IMR-90 (cell line): ENCODE data around the gene DSCAM. TPM values are rescaled to one million over a fixed set of nuclear protein-coding genes. Genes with fewer than 3 reads are reported as not detected.

ENCODE experiments used
- ATAC-seq: fragments of 200-7000 bp; cut with Tn5 transposase; 2 replicates; pipeline ENCODE4 v1.9.1; 2020; ENCODE audit warnings: low read depth, mild to moderate bottlenecking, moderate library complexity
- BruUV-seq: library from RNA; stranded (reverse); fragments of 400-500 nt; replicated peaks from 2 replicates; lab custom pipeline; 2021; lab: Mats Ljungman, UMichigan
- CTCF ChIA-PET: fragments of 300-600 bp; formaldehyde crosslinking; extraction: SDS; loops from one replicate; lab custom pipeline; 2021; ENCODE audit warnings: antibody characterized with exemption; lab: Yijun Ruan, JAX
- POLR2A ChIA-PET: fragments of 300-600 bp; sonication (Branson Sonifier 250); formaldehyde crosslinking; loops from one replicate; lab custom pipeline; 2022; ENCODE audit warnings: antibody characterized with exemption; ENCODE audit not compliant: unreplicated experiment; lab: Charles Lee
- DNase-seq: peaks from one replicate; pipeline ENCODE4 v3.0.0; 2013
- H2AFZ ChIP-seq: replicated peaks from 2 replicates; pipeline ENCODE3; 2013; ENCODE audit warnings: low read length, mild to moderate bottlenecking; ENCODE audit not compliant: poor library complexity
- H2AK5ac ChIP-seq: 2 replicates; pipeline ENCODE4 v1.6.1; 2013; ENCODE audit warnings: low read depth, low read length, inconsistent platforms
- H2AK9ac ChIP-seq: replicated peaks from 2 replicates; pipeline ENCODE3; 2013; ENCODE audit warnings: mild to moderate bottlenecking, low read depth, low read length, moderate library complexity; ENCODE audit not compliant: poor library complexity
- H2BK120ac ChIP-seq: 2 replicates; pipeline ENCODE4 v1.6.1; 2013; ENCODE audit warnings: low read depth, low read length, inconsistent platforms
- H2BK15ac ChIP-seq: 3 replicates; pipeline ENCODE4 v1.6.1; 2013; ENCODE audit warnings: low read depth, low read length, inconsistent platforms
- H2BK20ac ChIP-seq: 2 replicates; pipeline ENCODE4 v1.6.1; 2013; ENCODE audit warnings: low read depth, mild to moderate bottlenecking, inconsistent platforms, low read length, moderate library complexity
- H2BK5ac ChIP-seq: 2 replicates; pipeline ENCODE4 v1.6.1; 2013; ENCODE audit warnings: mild to moderate bottlenecking, low read depth, low read length, inconsistent platforms; ENCODE audit not compliant: poor library complexity, severe bottlenecking
- H3K14ac ChIP-seq: replicated peaks from 2 replicates; pipeline ENCODE4 v1.6.1; 2013; ENCODE audit warnings: low read depth, low read length, inconsistent platforms
- H3K18ac ChIP-seq: 2 replicates; pipeline ENCODE4 v1.6.1; 2013; ENCODE audit warnings: low read depth, low read length, control low read depth
- H3K23ac ChIP-seq: 2 replicates; pipeline ENCODE4 v1.6.1; 2013; ENCODE audit warnings: low read depth, low read length, inconsistent platforms
- H3K27ac ChIP-seq: 2 replicates; pipeline ENCODE4 v1.5.1; 2013; ENCODE audit warnings: mild to moderate bottlenecking, control low read depth, low read length; ENCODE audit not compliant: insufficient read depth
- H3K27me3 ChIP-seq: 2 replicates; pipeline ENCODE4 v1.6.1; 2013; ENCODE audit warnings: low read length; ENCODE audit not compliant: control insufficient read depth, insufficient read depth
- H3K36me3 ChIP-seq: 2 replicates; pipeline ENCODE4 v1.6.1; 2013; ENCODE audit warnings: low read length, mixed read lengths; ENCODE audit not compliant: control insufficient read depth, insufficient read depth
- H3K4ac ChIP-seq: 2 replicates; pipeline ENCODE4 v1.6.1; 2013; ENCODE audit warnings: low read depth, low read length, inconsistent platforms
- H3K4me1 ChIP-seq: 2 replicates; pipeline ENCODE4 v1.6.1; 2013; ENCODE audit warnings: low read length, mixed read lengths; ENCODE audit not compliant: control insufficient read depth, insufficient read depth
- H3K4me2 ChIP-seq: 2 replicates; pipeline ENCODE4 v1.6.1; 2013; ENCODE audit warnings: low read depth, mild to moderate bottlenecking, control low read depth, low read length, moderate library complexity
- H3K4me3 ChIP-seq: 2 replicates; pipeline ENCODE4 v1.5.1; 2013; ENCODE audit warnings: low read depth, mild to moderate bottlenecking, control low read depth, low read length, moderate library complexity; ENCODE audit not compliant: insufficient read depth
- H3K56ac ChIP-seq: 2 replicates; pipeline ENCODE4 v1.6.1; 2013; ENCODE audit warnings: low read length, inconsistent platforms; ENCODE audit not compliant: insufficient read depth; ENCODE audit errors: extremely low read depth
- H3K79me1 ChIP-seq, 2 experiments: 2 replicates each; pipeline ENCODE4 v1.6.1; 2013; ENCODE audit warnings: low read length in 2 of 2, inconsistent platforms in 1 of 2, low read depth in 1 of 2
- H3K9ac ChIP-seq: 2 replicates; pipeline ENCODE4 v1.6.1; 2013; ENCODE audit warnings: low read depth, low read length, control low read depth
- H3K9me1 ChIP-seq: 2 replicates; pipeline ENCODE4 v1.6.1; 2013; ENCODE audit warnings: low read length, inconsistent platforms; ENCODE audit not compliant: insufficient read depth
- H3K9me3 ChIP-seq: 2 replicates; pipeline ENCODE4 v1.6.1; 2013; ENCODE audit warnings: low read length; ENCODE audit not compliant: control insufficient read depth, insufficient read depth
- H4K20me1 ChIP-seq: 2 replicates; pipeline ENCODE4 v1.6.1; 2013; ENCODE audit warnings: low read length, inconsistent platforms; ENCODE audit not compliant: insufficient read depth
- H4K5ac ChIP-seq: 2 replicates; pipeline ENCODE4 v1.6.1; 2013; ENCODE audit warnings: mild to moderate bottlenecking, low read depth, low read length, control low read depth
- H4K8ac ChIP-seq, 2 experiments: 2 replicates each; pipeline ENCODE4 v1.6.1; 2013; ENCODE audit warnings: low read depth in 2 of 2, low read length in 2 of 2, control low read depth in 1 of 2, inconsistent platforms in 1 of 2
- H4K91ac ChIP-seq: 2 replicates; pipeline ENCODE4 v1.6.1; 2013; ENCODE audit warnings: low read depth, low read length, inconsistent platforms; ENCODE audit not compliant: insufficient read depth
- BHLHE40 ChIP-seq: fragments of 150-350 bp; IDR thresholded peaks from 2 replicates; pipeline ENCODE4 v1.6.1; 2016; ENCODE audit warnings: mild to moderate bottlenecking, low read depth, low read length
- CHD1 ChIP-seq: IDR thresholded peaks from 2 replicates; pipeline ENCODE4 v1.6.1; 2012; ENCODE audit warnings: low read depth, low read length, improper control_type of control experiment
- FOS ChIP-seq: fragments of 150-350 bp; IDR thresholded peaks from 2 replicates; pipeline ENCODE4 v1.6.1; 2016; ENCODE audit warnings: low read depth, low read length
- MAFK ChIP-seq: IDR thresholded peaks from 2 replicates; pipeline ENCODE4 v1.6.1; 2012; ENCODE audit warnings: low read depth, low read length, improper control_type of control experiment
- MAZ ChIP-seq: IDR thresholded peaks from 2 replicates; pipeline ENCODE4 v1.6.1; 2012; ENCODE audit warnings: low read depth, mild to moderate bottlenecking, low read length, improper control_type of control experiment, moderate library complexity, borderline replicate concordance
- MXI1 ChIP-seq: IDR thresholded peaks from 2 replicates; pipeline ENCODE4 v1.6.1; 2012; ENCODE audit warnings: low read depth, mild to moderate bottlenecking, low read length, moderate library complexity, borderline replicate concordance
- POLR2A ChIP-seq: IDR thresholded peaks from 2 replicates; pipeline ENCODE4 v1.6.1; 2012; ENCODE audit warnings: mild to moderate bottlenecking, low read depth, low read length
- RCOR1 ChIP-seq: IDR thresholded peaks from 2 replicates; pipeline ENCODE4 v1.6.1; 2012; ENCODE audit warnings: mild to moderate bottlenecking, low read length, improper control_type of control experiment; ENCODE audit not compliant: insufficient replicate concordance
- RFX5 ChIP-seq: IDR thresholded peaks from 2 replicates; pipeline ENCODE4 v1.8.0; 2012; ENCODE audit warnings: low read depth, mild to moderate bottlenecking, low read length, moderate library complexity
- WGBS, 2 experiments: methylation state at CpG; one replicate each; pipeline versions ENCODE4 v1.1.5 to v1.1.7; 2013; ENCODE audit warnings: missing lambda C conversion rate in 2 of 2; ENCODE audit not compliant: insufficient read length in 1 of 2; ENCODE audit errors: extremely low coverage in 2 of 2; 5-methylcytosine and 5-hydroxymethylcytosine counted together
- dilution Hi-C: fragments of 300-500 bp; cut with HindIII; formaldehyde crosslinking; loops from one replicate; pipeline ENCODE4 v1.14.3; 2018; ENCODE audit warnings: low sequenced_read_pairs; ENCODE audit not compliant: unreplicated experiment
- in situ Hi-C: fragments of 300-500 bp; cut with MboI; formaldehyde crosslinking; loops from 3 replicates; pipeline ENCODE4 v1.14.3; 2019; ENCODE audit warnings: low sequenced_read_pairs, inconsistent platforms, mixed read lengths
- intact Hi-C: fragments of 100-400 bp; cut with micrococcal nuclease; formaldehyde crosslinking; loops from 2 replicates; pipeline ENCODE4 v1.10.0; 2022
- polyA plus RNA-seq, 3 experiments: library from polyadenylated mRNA; depleted of rRNA; stranded (reverse); fragments of >200 nt; gene quantifications; 2 replicates each; pipeline ENCODE4 v1.2.3, GENCODE V29; 2012; ENCODE audit warnings: low replicate concordance in 1 of 3
- total RNA-seq: library from RNA; depleted of rRNA; stranded (reverse); fragments of >200 nt; gene quantifications from 2 replicates; pipeline ENCODE4 v1.2.3, GENCODE V29; 2012

Gene DSCAM
- total and polyA plus RNA-seq, 2 of the 4 experiments (the other 2 are of a cell fraction) = under 0.01 to 0.02 TPM

- H4K91ac ChIP-seq = no peak overlapping the region
- DNase-seq (no peak), ATAC-seq (no peak)
- no peak overlapping the region for H3K4me3 ChIP-seq
- H3K36me3 ChIP-seq = no peaks in the 10 kb centered on the region
- H2BK20ac ChIP-seq = no peak overlapping the region
- no peak overlapping the region for H3K4ac ChIP-seq
- dilution Hi-C loops = no loop called here
- H3K18ac ChIP-seq = no peak overlapping the region
- no peaks in the 10 kb centered on the region for H3K9me1 ChIP-seq
- no TSS peak for BruUV-seq
- no peaks in the 10 kb centered on the region for H3K79me1 ChIP-seq
- no peak overlapping the region for H3K4me2 ChIP-seq
- H3K27me3 ChIP-seq = no peaks in the 10 kb centered on the region
- no peaks in the 10 kb centered on the region for H4K20me1 ChIP-seq
- H3K9ac ChIP-seq = no peak overlapping the region
- H2AFZ ChIP-seq = no peak overlapping the region
- no peak overlapping the region for H4K8ac ChIP-seq
- intact Hi-C loops = no loop called here
- H3K9me3 ChIP-seq = peaks cover 14% of the 10 kb centered on the region
- H3K14ac ChIP-seq = no peak overlapping the region
- POLR2A ChIA-PET = no interaction called here
- CTCF ChIA-PET = no interaction called here
- no peak overlapping the region for H2BK120ac ChIP-seq
- no peak overlapping the region for H2AK9ac ChIP-seq
- no peak overlapping the region for H2BK5ac ChIP-seq
- H3K4me1 ChIP-seq = no peaks in the 10 kb centered on the region
- TF ChIP-seq MAFK = no peak
- no peak for TF ChIP-seq POLR2A
- no peak for TF ChIP-seq CHD1
- TF ChIP-seq MAZ = no peak
- TF ChIP-seq FOS = no peak
- TF ChIP-seq MXI1 = no peak
- no peak for TF ChIP-seq RCOR1
- TF ChIP-seq RFX5 = no peak
- no peak for TF ChIP-seq BHLHE40
- no peak overlapping the region for H2AK5ac ChIP-seq
- H3K23ac ChIP-seq = no peak overlapping the region
- no CpG with 5 or more reads among the region's 3 CpGs for WGBS, 2 experiments
- H3K56ac ChIP-seq = no peak overlapping the region
- H3K27ac ChIP-seq = no peak overlapping the region
- no peak overlapping the region for H2BK15ac ChIP-seq
- H4K5ac ChIP-seq = no peak overlapping the region
- in situ Hi-C loops = no loop called here
Observed at GRCh38 chr21:40404396-40404800, 442.6 kb downstream of the DSCAM start.
